SK-N-MC (cell line): ENCODE measurements around the gene SRCIN1.

Source experiments
- EZH2 ChIP-seq: fragments of 200-600 bp; sonication (generic); IDR thresholded peaks from one replicate; pipeline ENCODE4 v1.6.1; 2017; ENCODE audit warnings: antibody characterized with exemption
- FOXP2 ChIP-seq: optimal IDR thresholded peaks from 2 replicates; pipeline ENCODE3; 2011; ENCODE audit warnings: mild to moderate bottlenecking, moderate library complexity; ENCODE audit not compliant: insufficient read depth; ENCODE audit errors: extremely low read length, control extremely low read depth
- POLR2AphosphoS5 ChIP-seq: IDR thresholded peaks from 2 replicates; pipeline ENCODE4 v1.6.1; 2012; ENCODE audit warnings: mild to moderate bottlenecking, low read depth, low read length, borderline replicate concordance

DNA sequence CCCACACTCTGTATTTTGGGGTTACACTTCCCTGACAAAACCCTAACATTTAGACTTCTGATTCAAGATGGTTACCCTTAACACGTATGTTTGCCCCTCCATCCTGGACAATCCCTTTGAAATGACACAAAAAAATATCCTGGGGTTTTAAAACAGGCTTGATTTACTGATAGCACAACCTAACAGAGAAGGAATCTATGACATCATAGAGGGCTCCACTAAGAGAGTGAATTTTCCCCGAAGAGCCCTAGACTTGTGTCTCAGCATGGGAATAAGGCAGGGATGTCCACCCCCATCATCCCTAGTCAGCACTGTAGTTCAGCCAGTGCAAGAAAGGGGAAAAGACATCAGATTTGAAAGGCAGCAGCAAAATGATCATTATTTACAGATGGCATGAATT, 15.8 kb upstream of the SRCIN1 start:
- TF ChIP-seq EZH2 (no peak), POLR2AphosphoS5 (no peak), FOXP2 (no peak)
